SK-N-SH treated with all-trans-retinoic acid at 6 μM for 48 hours (cell line): Measurements from ENCODE around the gene CDKN2D.

Experiments used
- ATAC-seq: fragments of 200-7000 bp; cut with Tn5 transposase; 3 replicates; pipeline ENCODE4 v1.9.1; 2020; ENCODE audit warnings: mild to moderate bottlenecking, moderate library complexity
- ARNTL ChIP-seq: fragments of 450-650 bp; formaldehyde crosslinking; IDR thresholded peaks from 2 replicates; pipeline ENCODE4 v1.5.0; 2020; ENCODE audit warnings: low read depth, mild to moderate bottlenecking, moderate library complexity, borderline replicate concordance
- BACH2 ChIP-seq: fragments of 250-450 bp; sonication (Bioruptor Pico); IDR thresholded peaks from 2 replicates; pipeline ENCODE4 v1.9.0; 2021; ENCODE audit warnings: mild to moderate bottlenecking, borderline replicate concordance
- ESRRG ChIP-seq: fragments of 250-450 bp; sonication (Bioruptor Pico); IDR thresholded peaks from 2 replicates; pipeline ENCODE4 v1.6.1; 2021; ENCODE audit warnings: mild to moderate bottlenecking
- GLIS3 ChIP-seq: fragments of 250-450 bp; sonication (Bioruptor Pico); IDR thresholded peaks from 2 replicates; pipeline ENCODE4 v1.5.0; 2020; ENCODE audit warnings: mild to moderate bottlenecking, moderate library complexity
- ISL1 ChIP-seq: fragments of 250-450 bp; sonication (Bioruptor Pico); IDR thresholded peaks from 2 replicates; pipeline ENCODE4 v2.1.2; 2022; ENCODE audit warnings: mild to moderate bottlenecking, moderate library complexity
- OSR1 ChIP-seq: fragments of 250-450 bp; sonication (Bioruptor Pico); IDR thresholded peaks from 2 replicates; pipeline ENCODE4 v1.8.0; 2022; ENCODE audit warnings: moderate library complexity, mild to moderate bottlenecking, inconsistent platforms
- RARB ChIP-seq: fragments of 250-450 bp; sonication (Bioruptor Pico); IDR thresholded peaks from 2 replicates; pipeline ENCODE4 v1.8.0; 2021; ENCODE audit warnings: mild to moderate bottlenecking, moderate library complexity
- SNAI2 ChIP-seq: fragments of 250-450 bp; sonication (Bioruptor Pico); IDR thresholded peaks from 2 replicates; pipeline ENCODE4 v1.5.0; 2020; ENCODE audit warnings: mild to moderate bottlenecking, moderate library complexity
- TCF4 ChIP-seq: fragments of 250-450 bp; sonication (Bioruptor Pico); IDR thresholded peaks from 2 replicates; pipeline ENCODE4 v1.8.0; 2021; ENCODE audit warnings: mild to moderate bottlenecking, moderate library complexity, borderline replicate concordance
- TOX ChIP-seq: fragments of 250-450 bp; sonication (Bioruptor Pico); IDR thresholded peaks from 2 replicates; pipeline ENCODE4 v1.8.0; 2021; ENCODE audit warnings: mild to moderate bottlenecking, moderate library complexity, borderline replicate concordance
- ZC3H10 ChIP-seq: fragments of 250-450 bp; sonication (Bioruptor Pico); IDR thresholded peaks from 2 replicates; pipeline ENCODE4 v1.5.1; 2021; ENCODE audit warnings: mild to moderate bottlenecking, moderate library complexity
- ZFP3 ChIP-seq: fragments of 250-450 bp; sonication (Bioruptor Pico); IDR thresholded peaks from 2 replicates; pipeline ENCODE4 v1.5.0; 2020; ENCODE audit warnings: mild to moderate bottlenecking, moderate library complexity
- ZFP30 ChIP-seq: fragments of 450-650 bp; formaldehyde crosslinking; IDR thresholded peaks from 2 replicates; pipeline ENCODE4 v1.5.0; 2022; ENCODE audit warnings: mild to moderate bottlenecking, moderate library complexity
- ZNF565 ChIP-seq: fragments of 450-650 bp; formaldehyde crosslinking; conservative IDR thresholded peaks from 2 replicates; pipeline ENCODE4 v1.5.0; 2020; ENCODE audit warnings: low read depth, mild to moderate bottlenecking, moderate library complexity
- ZNF70 ChIP-seq: fragments of 450-650 bp; formaldehyde crosslinking; IDR thresholded peaks from 2 replicates; pipeline ENCODE4 v1.5.0; 2020; ENCODE audit warnings: mild to moderate bottlenecking, moderate library complexity
- TF ChIP-seq, protein P1 (sequence below): fragments of 250-450 bp; sonication (Bioruptor Pico); IDR thresholded peaks from 2 replicates; pipeline ENCODE4 v1.8.0; 2021; ENCODE audit warnings: low read depth, mild to moderate bottlenecking, moderate library complexity, borderline replicate concordance
- TF ChIP-seq, protein P2 (sequence below): fragments of 250-450 bp; sonication (Bioruptor Pico); IDR thresholded peaks from 2 replicates; pipeline ENCODE4 v1.8.0; 2020; ENCODE audit warnings: mild to moderate bottlenecking, moderate library complexity, borderline replicate concordance
- TF ChIP-seq, protein P3 (sequence below): fragments of 250-450 bp; sonication (Bioruptor Pico); IDR thresholded peaks from 2 replicates; pipeline ENCODE4 v1.5.0; 2020; ENCODE audit warnings: mild to moderate bottlenecking, moderate library complexity

Gene CDKN2D

GRCh38 chr19:10600149-10600548 is 31.4 kb upstream of the CDKN2D start:
- TF ChIP-seq, protein P1, sequence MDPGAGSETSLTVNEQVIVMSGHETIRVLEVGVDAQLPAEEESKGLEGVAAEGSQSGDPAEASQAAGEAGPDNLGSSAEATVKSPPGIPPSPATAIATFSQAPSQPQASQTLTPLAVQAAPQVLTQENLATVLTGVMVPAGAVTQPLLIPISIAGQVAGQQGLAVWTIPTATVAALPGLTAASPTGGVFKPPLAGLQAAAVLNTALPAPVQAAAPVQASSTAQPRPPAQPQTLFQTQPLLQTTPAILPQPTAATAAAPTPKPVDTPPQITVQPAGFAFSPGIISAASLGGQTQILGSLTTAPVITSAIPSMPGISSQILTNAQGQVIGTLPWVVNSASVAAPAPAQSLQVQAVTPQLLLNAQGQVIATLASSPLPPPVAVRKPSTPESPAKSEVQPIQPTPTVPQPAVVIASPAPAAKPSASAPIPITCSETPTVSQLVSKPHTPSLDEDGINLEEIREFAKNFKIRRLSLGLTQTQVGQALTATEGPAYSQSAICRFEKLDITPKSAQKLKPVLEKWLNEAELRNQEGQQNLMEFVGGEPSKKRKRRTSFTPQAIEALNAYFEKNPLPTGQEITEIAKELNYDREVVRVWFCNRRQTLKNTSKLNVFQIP (CRISPR knock-in tag): no peak
- no peak for ATAC-seq

DNA sequence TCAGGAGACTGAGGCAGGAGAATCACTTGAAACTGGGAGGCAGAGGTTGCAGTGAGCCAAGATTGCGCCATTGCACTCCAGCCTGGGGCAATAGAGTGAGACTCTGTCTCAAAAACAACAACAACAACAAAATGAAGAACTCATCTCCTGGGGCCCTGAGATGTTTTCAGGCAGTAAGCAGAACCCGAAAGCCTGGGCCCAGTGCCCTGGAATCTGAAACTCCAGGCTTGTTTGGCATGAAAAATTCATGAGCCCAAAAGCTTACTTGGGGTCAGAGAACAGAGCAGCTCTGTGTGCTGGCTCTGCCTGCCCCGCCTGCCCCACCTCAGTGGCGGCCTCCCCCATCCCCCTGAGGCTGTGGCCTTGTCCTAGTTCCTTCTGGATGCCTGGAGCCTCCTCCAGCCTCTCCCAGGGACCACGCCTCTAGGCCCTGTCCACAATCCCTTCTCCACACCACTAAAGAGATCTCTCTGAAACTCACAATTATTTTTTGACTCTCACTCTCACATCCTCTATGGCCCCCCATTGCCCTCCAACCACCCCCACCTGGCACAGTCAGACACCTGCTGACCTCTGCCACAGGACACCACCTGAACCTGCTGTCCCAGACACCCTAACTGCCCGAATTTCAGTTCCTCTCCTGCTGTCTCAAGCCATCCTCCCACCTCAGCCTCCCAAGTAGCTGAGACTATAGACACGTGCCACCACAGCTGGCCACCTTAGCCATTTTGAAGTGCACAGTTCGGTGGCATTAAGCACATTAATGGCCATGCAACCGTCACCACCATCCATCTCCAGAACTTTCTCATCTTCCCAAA is 25.2 kb upstream of the CDKN2D start:
- no peak for ATAC-seq
- TF ChIP-seq TCF4 (CRISPR knock-in tag) (no peak), ZFP30 (CRISPR knock-in tag) (no peak), ZC3H10 (CRISPR knock-in tag) (no peak), ESRRG (CRISPR knock-in tag) (no peak)
- TF ChIP-seq, all 23 proteins: peak for 0

DNA sequence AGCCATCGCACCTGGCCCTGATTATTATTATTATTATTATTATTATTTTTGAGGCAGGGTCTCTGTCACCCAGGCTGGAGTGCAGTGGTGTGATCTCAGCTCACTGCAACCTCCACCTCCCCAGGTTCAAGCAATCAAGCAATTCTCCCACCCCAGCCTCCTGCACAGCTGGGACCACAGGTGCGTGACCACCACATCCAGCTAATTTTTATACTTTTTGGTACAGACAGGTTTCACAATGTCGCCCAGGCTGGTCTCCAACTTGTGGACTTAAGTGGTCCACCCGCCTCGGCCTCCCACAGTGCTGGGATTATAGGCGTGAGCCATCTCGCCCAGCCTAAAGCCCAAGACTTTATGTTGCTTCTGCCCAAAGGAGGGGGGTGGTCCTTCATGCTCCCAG is 24.4 kb upstream of the CDKN2D start:
- TF ChIP-seq ZC3H10 (CRISPR knock-in tag) (no peak), BACH2 (CRISPR knock-in tag) (no peak)
- ATAC-seq: no peak

- no peak for ATAC-seq
- TF ChIP-seq TOX (CRISPR knock-in tag) (no peak), RARB (CRISPR knock-in tag) (no peak), ISL1 (CRISPR knock-in tag) (no peak), SNAI2 (no peak), OSR1 (no peak), TCF4 (CRISPR knock-in tag) (no peak), ESRRG (CRISPR knock-in tag) (no peak), ZC3H10 (CRISPR knock-in tag) (no peak)
- TF ChIP-seq, protein P1 (CRISPR knock-in tag): no peak
- TF ChIP-seq, protein P2, sequence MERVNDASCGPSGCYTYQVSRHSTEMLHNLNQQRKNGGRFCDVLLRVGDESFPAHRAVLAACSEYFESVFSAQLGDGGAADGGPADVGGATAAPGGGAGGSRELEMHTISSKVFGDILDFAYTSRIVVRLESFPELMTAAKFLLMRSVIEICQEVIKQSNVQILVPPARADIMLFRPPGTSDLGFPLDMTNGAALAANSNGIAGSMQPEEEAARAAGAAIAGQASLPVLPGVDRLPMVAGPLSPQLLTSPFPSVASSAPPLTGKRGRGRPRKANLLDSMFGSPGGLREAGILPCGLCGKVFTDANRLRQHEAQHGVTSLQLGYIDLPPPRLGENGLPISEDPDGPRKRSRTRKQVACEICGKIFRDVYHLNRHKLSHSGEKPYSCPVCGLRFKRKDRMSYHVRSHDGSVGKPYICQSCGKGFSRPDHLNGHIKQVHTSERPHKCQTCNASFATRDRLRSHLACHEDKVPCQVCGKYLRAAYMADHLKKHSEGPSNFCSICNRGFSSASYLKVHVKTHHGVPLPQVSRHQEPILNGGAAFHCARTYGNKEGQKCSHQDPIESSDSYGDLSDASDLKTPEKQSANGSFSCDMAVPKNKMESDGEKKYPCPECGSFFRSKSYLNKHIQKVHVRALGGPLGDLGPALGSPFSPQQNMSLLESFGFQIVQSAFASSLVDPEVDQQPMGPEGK: no peak
Observed at GRCh38 chr19:10587839-10588150, 19.0 kb upstream of the CDKN2D start.

GRCh38 chr19:10587022-10587838 is 18.5 kb upstream of the CDKN2D start, which contains the start of gene AP1M2:
AP1M2 (minus strand) TSS chr19:10587312; CDS start chr19:10587231, 81 bp downstream.
- TF ChIP-seq SNAI2 (no peak), ZFP3 (CRISPR knock-in tag) (no peak), GLIS3 (CRISPR knock-in tag) (no peak), ISL1 (CRISPR knock-in tag) (no peak), BACH2 (CRISPR knock-in tag) (no peak), ZNF70 (CRISPR knock-in tag) (no peak), ZNF565 (CRISPR knock-in tag) (no peak), ESRRG (CRISPR knock-in tag) (no peak), ARNTL (CRISPR knock-in tag) (no peak)
- TF ChIP-seq, protein P1 (CRISPR knock-in tag): no peak
- TF ChIP-seq, protein P2: no peak
- TF ChIP-seq, protein P3, sequence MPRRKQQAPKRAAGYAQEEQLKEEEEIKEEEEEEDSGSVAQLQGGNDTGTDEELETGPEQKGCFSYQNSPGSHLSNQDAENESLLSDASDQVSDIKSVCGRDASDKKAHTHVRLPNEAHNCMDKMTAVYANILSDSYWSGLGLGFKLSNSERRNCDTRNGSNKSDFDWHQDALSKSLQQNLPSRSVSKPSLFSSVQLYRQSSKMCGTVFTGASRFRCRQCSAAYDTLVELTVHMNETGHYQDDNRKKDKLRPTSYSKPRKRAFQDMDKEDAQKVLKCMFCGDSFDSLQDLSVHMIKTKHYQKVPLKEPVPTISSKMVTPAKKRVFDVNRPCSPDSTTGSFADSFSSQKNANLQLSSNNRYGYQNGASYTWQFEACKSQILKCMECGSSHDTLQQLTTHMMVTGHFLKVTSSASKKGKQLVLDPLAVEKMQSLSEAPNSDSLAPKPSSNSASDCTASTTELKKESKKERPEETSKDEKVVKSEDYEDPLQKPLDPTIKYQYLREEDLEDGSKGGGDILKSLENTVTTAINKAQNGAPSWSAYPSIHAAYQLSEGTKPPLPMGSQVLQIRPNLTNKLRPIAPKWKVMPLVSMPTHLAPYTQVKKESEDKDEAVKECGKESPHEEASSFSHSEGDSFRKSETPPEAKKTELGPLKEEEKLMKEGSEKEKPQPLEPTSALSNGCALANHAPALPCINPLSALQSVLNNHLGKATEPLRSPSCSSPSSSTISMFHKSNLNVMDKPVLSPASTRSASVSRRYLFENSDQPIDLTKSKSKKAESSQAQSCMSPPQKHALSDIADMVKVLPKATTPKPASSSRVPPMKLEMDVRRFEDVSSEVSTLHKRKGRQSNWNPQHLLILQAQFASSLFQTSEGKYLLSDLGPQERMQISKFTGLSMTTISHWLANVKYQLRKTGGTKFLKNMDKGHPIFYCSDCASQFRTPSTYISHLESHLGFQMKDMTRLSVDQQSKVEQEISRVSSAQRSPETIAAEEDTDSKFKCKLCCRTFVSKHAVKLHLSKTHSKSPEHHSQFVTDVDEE (CRISPR knock-in tag): no peak
- no peak for ATAC-seq
